Left colon (tissue), 2 donors: ENCODE data around the gene BCL6B. TPM values are rescaled to one million over a fixed set of nuclear protein-coding genes. Genes with fewer than 3 reads are reported as not detected.

Source experiments
- ATAC-seq: fragments of 200-7000 bp; cut with Tn5 transposase; one replicate; pipeline ENCODE4 v1.9.1; 2020; ENCODE audit warnings: mild to moderate bottlenecking, moderate library complexity
- DNase-seq, 2 donors: peaks; one replicate each; pipeline ENCODE4 v3.0.0-alpha.2; 2020
- intact Hi-C, 2 donors: fragments of 100-400 bp; cut with DNase I in 1 of 2; cut with micrococcal nuclease in 1 of 2; formaldehyde crosslinking; loops; one replicate each; pipeline versions ENCODE4 v1.11.2 to v1.14.0; 2022; cut with DNase I, micrococcal nuclease
- total RNA-seq, 2 donors: library from RNA; stranded (reverse); fragmentation: NEBNext Ultra II Directional; extraction: Animal tissue kit (Norgen Biotek cat#: 25700); gene quantifications; one replicate each; pipeline ENCODE4 v1.2.1, GENCODE V29; 2021
- donor health status: DM: no; HTN: no; CAD: no.
- donor health status: DM: yes; HTN: yes; CAD: no.

The BCL6B gene
- total RNA-seq, 2 donors from 2014 or later: 2.0 to 2.6 TPM

DNA sequence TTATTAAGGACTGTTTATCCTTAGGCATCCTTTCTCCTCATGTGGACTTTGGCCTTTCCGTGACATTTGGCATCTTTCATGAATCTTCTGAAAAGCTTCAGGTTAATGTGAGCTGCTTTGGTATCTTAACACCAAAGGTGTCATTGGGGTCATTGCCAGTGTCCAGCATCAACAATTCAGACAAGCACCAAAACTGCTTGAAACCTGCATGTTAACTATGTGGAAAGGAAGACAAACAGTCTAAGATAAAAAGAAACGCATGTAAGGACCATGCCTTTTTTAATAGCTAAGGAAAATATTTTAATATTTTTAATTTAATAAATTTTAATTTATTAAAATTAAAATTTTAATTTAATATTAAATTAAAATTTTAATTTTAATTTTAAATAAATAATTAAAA is 19.1 kb upstream of the BCL6B start:
- DNase-seq (no peak), ATAC-seq (no peak)
- intact Hi-C loops: loop anchor here in 1 of 2 donors (5.0 kb wide), 1 partner anchor 91 kb away; no protein-coding TSS in a partner anchor

GRCh38 chr17:7004398-7005253 is 18.2 kb upstream of the BCL6B start:
- DNase-seq: peak in 1 of 2 donors; percentile 14
- ATAC-seq: peak; percentile 75
- intact Hi-C loops: loop anchor here in 1 of 2 donors (5.0 kb wide), 1 partner anchor 92 kb away; no protein-coding TSS in a partner anchor

GRCh38 chr17:7005716-7006115 is 17.1 kb upstream of the BCL6B start:
- intact Hi-C loops: no loop called here
- no peak for ATAC-seq
- no peak for DNase-seq

- ATAC-seq: no peak
- no peak for DNase-seq
- intact Hi-C loops: no loop called here
Observed at GRCh38 chr17:7007143-7007542, 15.7 kb upstream of the BCL6B start.

DNA sequence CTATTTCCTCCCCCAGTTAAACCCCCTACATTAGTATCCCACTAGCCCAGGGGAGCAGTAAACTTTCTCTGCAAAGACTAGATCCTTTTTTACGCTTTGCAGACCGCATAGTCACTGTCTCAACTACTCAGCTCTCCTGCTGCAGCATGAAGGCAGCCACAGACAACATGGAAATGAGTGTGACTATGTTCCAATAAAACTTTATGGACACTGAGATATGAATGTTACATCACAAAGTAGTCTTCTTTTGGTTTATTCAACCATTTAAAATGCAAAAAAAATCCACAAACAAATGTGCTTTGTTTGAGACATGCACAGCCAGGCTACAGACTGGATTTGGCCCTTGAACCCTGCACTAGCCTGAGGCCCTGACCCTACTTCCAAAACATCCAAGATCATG is 12.3 kb upstream of the BCL6B start:
- intact Hi-C loops: no loop called here
- no peak for DNase-seq
- no peak for ATAC-seq

DNA sequence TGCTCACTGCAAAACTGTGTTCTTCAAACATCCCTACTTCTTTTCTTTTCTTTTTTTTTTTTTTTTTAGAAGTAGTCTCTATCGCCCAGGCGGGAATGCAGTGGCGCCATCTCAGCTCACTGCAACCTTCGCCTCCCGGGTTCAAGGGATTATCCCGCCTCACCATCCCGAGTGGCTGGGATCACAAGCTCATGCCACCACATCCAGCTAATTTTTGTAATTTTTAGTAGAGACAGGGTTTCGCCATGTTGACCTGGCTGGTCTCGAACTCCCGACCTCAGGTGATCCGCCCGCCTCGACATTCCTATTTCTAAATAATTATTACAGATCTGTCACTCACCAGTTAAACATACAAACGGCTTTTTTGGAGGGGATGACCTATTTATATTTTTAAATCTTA is 11.4 kb upstream of the BCL6B start:
- DNase-seq (no peak), ATAC-seq (no peak)
- intact Hi-C loops: no loop called here

GRCh38 chr17:7011942-7012254 is 11.0 kb upstream of the BCL6B start:
- ATAC-seq (no peak), DNase-seq (no peak)
- intact Hi-C loops: no loop called here

DNA sequence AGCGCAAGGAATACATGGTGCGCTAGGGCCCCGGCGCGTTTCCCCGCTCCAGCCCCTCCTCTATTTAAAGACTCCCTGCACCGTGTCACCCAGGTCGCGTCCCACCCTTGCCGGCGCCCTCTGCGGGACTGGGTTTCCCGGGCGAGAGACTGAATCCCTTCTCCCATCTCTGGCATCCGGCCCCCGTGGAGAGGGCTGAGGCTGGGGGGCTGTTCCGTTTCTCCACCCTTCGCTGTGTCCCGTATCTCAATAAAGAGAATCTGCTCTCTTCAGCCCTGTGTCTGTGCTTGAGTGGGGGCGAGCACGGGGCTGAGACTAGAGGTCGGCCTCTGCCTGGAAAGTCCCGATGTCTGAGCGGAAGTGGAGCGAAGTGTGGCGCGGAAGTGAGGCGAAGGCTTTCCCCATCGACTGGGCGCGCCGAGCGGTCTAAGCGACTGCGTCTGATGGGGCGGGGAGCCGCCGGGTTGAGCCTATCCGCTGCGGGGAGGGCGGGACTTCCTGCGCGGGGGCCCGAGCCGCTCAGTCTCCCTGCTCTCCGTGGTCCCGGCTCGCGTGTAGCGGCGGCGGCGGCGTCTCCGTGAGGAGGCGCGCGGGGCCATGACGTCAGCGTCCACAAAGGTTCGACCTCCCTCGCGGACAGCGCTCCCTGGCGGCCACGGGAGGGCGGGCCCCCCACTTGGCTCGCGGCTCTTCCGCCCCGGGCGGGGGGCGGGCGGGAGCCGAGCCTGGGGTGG is 8.4 kb upstream of the BCL6B start:
- DNase-seq (peak; percentile 98 to 99), ATAC-seq (peak; percentile 83)
- intact Hi-C loops: no loop called here

- ATAC-seq: no peak
- no peak for DNase-seq
- intact Hi-C loops: no loop called here
Observed at GRCh38 chr17:7014995-7015958, 7.6 kb upstream of the BCL6B start.

DNA sequence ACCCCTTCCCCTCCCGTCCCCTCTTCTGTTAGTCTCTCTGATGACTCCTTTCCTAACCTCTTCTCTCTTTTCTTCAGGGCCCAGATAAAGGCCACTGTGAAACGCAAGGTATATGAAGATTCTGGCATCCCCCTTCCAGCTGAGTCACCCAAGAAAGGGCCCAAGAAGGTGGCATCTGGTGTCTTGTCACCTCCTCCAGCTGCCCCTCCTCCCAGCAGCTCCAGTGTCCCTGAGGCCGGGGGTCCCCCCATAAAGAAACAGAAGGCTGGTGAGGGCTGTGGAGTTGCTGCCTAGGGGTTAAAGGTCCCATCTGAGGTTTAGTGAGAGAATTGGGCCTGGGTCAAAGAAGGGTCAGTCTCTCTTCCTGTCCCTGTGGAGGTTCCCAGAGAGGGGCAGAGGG is 6.4 kb upstream of the BCL6B start:
- intact Hi-C loops: no loop called here
- ATAC-seq (no peak), DNase-seq (no peak)

GRCh38 chr17:7016886-7017826 is 5.7 kb upstream of the BCL6B start:
- ATAC-seq (no peak), DNase-seq (no peak)
- intact Hi-C loops: no loop called here

DNA sequence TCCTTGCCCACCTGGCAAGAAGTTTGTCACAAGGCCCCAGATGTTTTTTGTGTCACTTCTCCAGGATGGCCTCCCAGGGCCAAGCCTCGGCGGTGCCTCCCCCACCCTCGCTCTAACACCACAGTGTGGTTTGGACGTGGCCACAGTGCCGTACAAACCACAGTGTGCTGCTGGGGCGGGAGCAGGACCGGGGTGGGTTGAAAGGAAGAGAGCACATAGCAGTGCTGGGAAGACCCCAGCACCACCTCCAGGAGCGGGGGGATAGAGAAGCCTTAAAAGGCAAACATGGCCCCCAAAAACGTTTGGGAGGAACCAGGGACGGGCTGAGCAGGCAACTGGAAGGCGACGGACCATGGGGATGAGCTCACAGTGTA is 5.0 kb upstream of the BCL6B start:
- intact Hi-C loops: no loop called here
- DNase-seq: no peak
- ATAC-seq: no peak

DNA sequence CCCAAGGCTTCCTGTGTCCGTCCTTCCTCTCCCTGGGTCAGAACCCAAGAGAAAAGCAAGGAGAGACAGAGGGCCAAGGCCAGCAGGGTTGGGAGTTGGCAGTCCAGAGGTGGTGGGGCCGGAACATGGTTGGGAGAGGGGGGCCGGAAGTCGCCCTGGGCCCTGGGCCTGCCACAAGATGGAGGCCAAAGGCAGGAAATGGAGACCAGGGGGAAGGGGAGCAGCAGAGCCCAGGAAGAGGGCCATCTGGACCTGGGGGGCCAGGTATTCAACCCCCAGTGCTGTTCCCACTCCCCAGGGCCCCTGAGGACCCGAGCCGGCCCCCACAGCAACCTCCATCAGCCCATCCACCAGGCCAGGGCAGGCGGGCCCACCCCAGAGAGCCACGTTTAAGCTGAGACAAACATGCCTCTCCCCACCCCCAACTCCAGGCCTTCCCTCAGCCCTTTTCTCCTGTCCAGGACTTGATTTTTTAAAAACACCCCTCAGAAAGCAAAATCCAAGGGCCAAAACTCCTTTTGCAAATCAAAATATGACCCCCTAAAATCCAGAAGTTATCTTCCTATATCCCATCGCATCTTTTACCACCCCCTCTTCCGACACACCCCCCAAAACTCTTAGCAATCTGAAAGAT is 4.4 kb upstream of the BCL6B start:
- DNase-seq: no peak
- no peak for ATAC-seq
- intact Hi-C loops: no loop called here

- intact Hi-C loops: no loop called here
- ATAC-seq: no peak
- no peak for DNase-seq
Observed at GRCh38 chr17:7019367-7019766, 3.5 kb upstream of the BCL6B start.

DNA sequence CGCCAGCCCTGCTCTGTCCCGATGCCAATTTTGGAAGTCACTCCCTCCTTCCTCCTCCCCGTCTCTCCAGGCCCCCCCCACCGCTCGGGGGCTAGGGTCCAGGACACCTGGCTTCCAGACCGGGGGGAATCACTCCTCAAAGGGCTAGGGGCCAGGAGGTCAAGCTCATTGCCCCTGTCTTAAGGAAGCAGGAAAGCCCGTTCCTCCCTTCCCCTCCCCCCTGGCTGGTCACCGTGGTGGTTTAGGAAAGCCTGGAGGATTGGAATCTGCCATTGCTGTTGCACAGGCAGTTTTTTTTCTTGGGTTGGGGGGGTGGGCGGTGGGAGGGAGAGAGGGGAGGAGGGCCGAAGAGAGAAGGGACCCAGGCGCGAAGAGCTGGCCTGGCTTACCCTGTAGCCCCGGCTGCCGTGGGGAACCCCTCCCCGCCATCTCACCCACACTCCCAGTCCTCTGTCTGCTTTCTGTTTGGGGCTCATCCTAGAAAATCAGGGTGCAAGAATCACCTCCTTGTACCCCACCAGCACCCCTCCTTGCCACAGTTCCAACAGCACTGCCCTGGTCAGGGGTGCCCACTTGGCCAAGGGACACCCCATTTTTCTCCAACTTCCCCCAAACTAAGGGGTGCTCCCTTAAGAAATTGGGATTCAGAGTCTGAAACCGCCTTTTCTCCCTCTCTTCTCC is 2.9 kb upstream of the BCL6B start:
- ATAC-seq: no peak
- intact Hi-C loops: no loop called here
- peak; percentile 67 to 68 for DNase-seq

DNA sequence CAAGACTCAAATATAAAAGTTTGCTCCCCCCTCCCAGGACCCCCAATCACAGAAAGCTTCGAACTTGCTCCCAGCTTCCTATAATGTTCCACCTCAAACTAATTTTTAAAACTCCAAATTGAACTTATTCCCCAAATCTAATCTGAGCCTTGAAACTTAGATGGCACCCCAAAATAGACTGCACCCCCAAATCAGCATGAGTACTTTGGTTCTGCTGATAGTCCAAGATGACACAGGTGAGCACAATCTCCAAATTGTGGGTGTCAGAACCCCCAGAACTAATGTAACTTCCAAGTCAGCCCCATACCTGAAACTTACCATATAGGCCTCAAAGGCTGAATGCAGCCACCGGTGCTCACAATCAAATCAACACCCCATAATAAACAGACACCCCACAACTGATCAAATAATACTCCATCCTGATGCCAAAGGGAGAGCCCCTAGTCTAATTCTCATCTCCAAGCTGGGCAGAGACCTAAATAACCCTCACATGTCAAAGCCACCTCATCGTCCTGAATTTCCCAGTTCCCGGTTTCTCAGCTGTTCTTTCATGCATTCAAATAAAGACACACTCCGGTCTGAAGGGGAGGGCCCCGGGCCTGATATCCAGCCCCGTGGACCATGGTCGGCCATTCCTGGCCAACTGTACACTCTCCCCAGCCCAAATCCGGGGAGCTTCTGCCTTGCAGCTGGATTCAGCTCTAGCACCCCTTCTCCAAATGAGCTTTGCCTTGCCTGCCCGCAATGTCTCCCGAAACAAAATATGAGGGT is 1.8 kb upstream of the BCL6B start:
- DNase-seq: no peak
- intact Hi-C loops: no loop called here
- no peak for ATAC-seq
